CD4-positive, alpha-beta T cell (primary cell): ENCODE results near the gene ADAMTS17. TPM values are rescaled to one million over a fixed set of nuclear protein-coding genes. Genes with fewer than 3 reads are reported as not detected.

ENCODE experiments used
- ATAC-seq: fragments of 200-7000 bp; cut with Tn5 transposase; one replicate; pipeline ENCODE4 v1.10.0; 2022; ENCODE audit warnings: mild to moderate bottlenecking; ENCODE audit not compliant: poor library complexity
- CTCF ChIA-PET: fragments of 350-600 bp; sonication (Branson Sonifier 250); formaldehyde crosslinking; loops from one replicate; lab custom pipeline; 2021; ENCODE audit warnings: antibody characterized with exemption, inconsistent platforms; lab: Charles Lee
- POLR2A ChIA-PET: fragments of 350-600 bp; sonication (Branson Sonifier 250); formaldehyde crosslinking; loops from one replicate; lab custom pipeline; 2021; ENCODE audit warnings: antibody characterized with exemption, inconsistent platforms; lab: Charles Lee
- DNase-seq, 14 experiments: peaks; one replicate each; pipeline ENCODE4 v3.0.0-alpha.2; 2013 to 2020; ENCODE audit warnings: mixed read lengths in 2 of 14
- H3K27ac ChIP-seq, 2 donors: one replicate each; pipeline versions ENCODE4 v1.5.1 to v1.7.0; 2013; ENCODE audit warnings: low read length in 2 of 2, low read depth in 1 of 2, mild to moderate bottlenecking in 1 of 2
- H3K27me3 ChIP-seq, 2 experiments: 1 replicate in 1 of 2; 2 replicates in 1 of 2; pipeline versions ENCODE4 v1.6.1 to v1.7.0; 2013; ENCODE audit warnings: low read length in 2 of 2, control low read depth in 1 of 2, mild to moderate bottlenecking in 1 of 2, moderate library complexity in 1 of 2; ENCODE audit not compliant: insufficient read depth in 2 of 2, control insufficient read depth in 1 of 2
- H3K36me3 ChIP-seq: one replicate; pipeline ENCODE4 v1.6.1; 2013; ENCODE audit warnings: low read length, control low read depth; ENCODE audit not compliant: insufficient read depth
- H3K4me1 ChIP-seq: one replicate; pipeline ENCODE4 v1.6.1; 2013; ENCODE audit warnings: low read length, control low read depth; ENCODE audit not compliant: insufficient read depth
- H3K4me3 ChIP-seq: one replicate; pipeline ENCODE4 v1.5.1; 2013; ENCODE audit warnings: mild to moderate bottlenecking, low read length, moderate library complexity
- H3K9me3 ChIP-seq, 2 experiments: 1 replicate in 1 of 2; 2 replicates in 1 of 2; pipeline versions ENCODE4 v1.6.1 to v1.7.0; 2013; ENCODE audit warnings: low read length in 2 of 2, mild to moderate bottlenecking in 2 of 2, control low read depth in 1 of 2, moderate library complexity in 1 of 2; ENCODE audit not compliant: control insufficient read depth in 1 of 2, insufficient read depth in 1 of 2
- H3K27ac Mint-ChIP-seq: one replicate; pipeline ENCODE4 v1.8.0; 2020; ENCODE audit warnings: mixed read lengths
- H3K27me3 Mint-ChIP-seq: one replicate; pipeline ENCODE4 v1.8.0; 2021; ENCODE audit warnings: mixed read lengths
- H3K36me3 Mint-ChIP-seq: one replicate; pipeline ENCODE4 v1.8.0; 2021; ENCODE audit warnings: low read depth, mixed read lengths
- H3K4me1 Mint-ChIP-seq: one replicate; pipeline ENCODE4 v1.8.0; 2021; ENCODE audit warnings: low read depth, mixed read lengths
- H3K4me3 Mint-ChIP-seq: one replicate; pipeline ENCODE4 v1.8.0; 2020; ENCODE audit warnings: mild to moderate bottlenecking, mixed read lengths
- H3K9me3 Mint-ChIP-seq: one replicate; pipeline ENCODE4 v1.8.0; 2020; ENCODE audit warnings: mixed read lengths
- CTCF ChIP-seq: fragments of 200-600 bp; IDR thresholded peaks from one replicate; pipeline ENCODE4 v1.8.0; 2022; ENCODE audit warnings: antibody characterized with exemption, mild to moderate bottlenecking
- intact Hi-C, 2 experiments: fragments of 100-400 bp; cut with DNase I in 1 of 2; cut with micrococcal nuclease in 1 of 2; formaldehyde crosslinking; loops; one replicate each; pipeline versions ENCODE4 v1.15.1 to v1.9.0; 2023 to 2025; cut with DNase I, micrococcal nuclease
- total RNA-seq, 174 experiments: library from RNA in 2 of 174; stranded (reverse) in 2 of 174; gene quantifications; one replicate each; pipeline ENCODE4 v1.2.3 and lab custom pipeline; 2021 to 2026

Gene ADAMTS17
- total RNA-seq, 2 experiments from 2014 or later: 9.9 to 13.2 TPM

DNA sequence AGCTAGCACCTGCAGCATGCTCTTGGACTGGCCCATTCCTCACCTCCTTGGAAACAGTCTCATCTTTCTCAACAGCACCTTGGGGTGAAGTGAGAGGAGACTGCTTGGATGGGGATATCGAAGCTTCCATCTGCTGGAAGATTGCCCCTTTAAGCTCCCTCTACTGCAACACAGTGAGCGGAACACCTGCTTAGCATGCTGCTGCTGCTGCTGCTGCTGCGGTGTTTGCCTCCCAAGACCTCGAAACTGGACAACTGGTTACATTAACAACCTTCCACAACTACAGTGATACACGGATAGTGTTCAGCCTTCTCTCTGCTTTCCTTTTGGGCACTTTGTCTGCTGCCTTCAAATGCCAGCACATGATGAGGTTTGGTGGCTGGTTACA lies 354.7 kb downstream of the ADAMTS17 start:
- no peak overlapping the region for H3K27ac ChIP-seq
- no peaks in the 10 kb centered on the region for H3K36me3 ChIP-seq
- ChIA-PET POLR2A (no interaction called here), CTCF (no interaction called here)
- Mint-ChIP-seq H3K4me1 (no peaks in the 10 kb centered on the region), H3K27ac (no peak overlapping the region), H3K36me3 (peaks cover 6% of the 10 kb centered on the region), H3K4me3 (no peak overlapping the region), H3K27me3 (no peaks in the 10 kb centered on the region), H3K9me3 (no peaks in the 10 kb centered on the region)
- no peaks in the 10 kb centered on the region for H3K27me3 ChIP-seq
- H3K4me1 ChIP-seq: no peaks in the 10 kb centered on the region
- no peak overlapping the region for H3K4me3 ChIP-seq
- intact Hi-C loops: no loop called here
- H3K9me3 ChIP-seq: peaks cover 0 to 16% of the 10 kb centered on the region in 2 experiments
- ATAC-seq: no peak
- TF ChIP-seq CTCF: no peak
- no peak for DNase-seq

- H3K9me3 Mint-ChIP-seq: no peaks in the 10 kb centered on the region
- no peaks in the 10 kb centered on the region for H3K27me3 Mint-ChIP-seq
- H3K4me3 ChIP-seq: no peak overlapping the region
- no peak for TF ChIP-seq CTCF
- no peaks in the 10 kb centered on the region for H3K4me1 ChIP-seq
- DNase-seq: no peak
- intact Hi-C loops: no loop called here
- H3K36me3 Mint-ChIP-seq: peaks cover under 1% of the 10 kb centered on the region
- H3K36me3 ChIP-seq: no peaks in the 10 kb centered on the region
- H3K9me3 ChIP-seq: peaks cover 0 to 16% of the 10 kb centered on the region in 2 experiments
- no peak overlapping the region for H3K27ac ChIP-seq
- H3K27ac Mint-ChIP-seq: no peak overlapping the region
- H3K4me1 Mint-ChIP-seq: no peaks in the 10 kb centered on the region
- ChIA-PET POLR2A (no interaction called here), CTCF (no interaction called here)
- H3K4me3 Mint-ChIP-seq: no peak overlapping the region
- no peaks in the 10 kb centered on the region for H3K27me3 ChIP-seq
- ATAC-seq: no peak
Observed at GRCh38 chr15:99986297-99987118, 355.3 kb downstream of the ADAMTS17 start.

DNA sequence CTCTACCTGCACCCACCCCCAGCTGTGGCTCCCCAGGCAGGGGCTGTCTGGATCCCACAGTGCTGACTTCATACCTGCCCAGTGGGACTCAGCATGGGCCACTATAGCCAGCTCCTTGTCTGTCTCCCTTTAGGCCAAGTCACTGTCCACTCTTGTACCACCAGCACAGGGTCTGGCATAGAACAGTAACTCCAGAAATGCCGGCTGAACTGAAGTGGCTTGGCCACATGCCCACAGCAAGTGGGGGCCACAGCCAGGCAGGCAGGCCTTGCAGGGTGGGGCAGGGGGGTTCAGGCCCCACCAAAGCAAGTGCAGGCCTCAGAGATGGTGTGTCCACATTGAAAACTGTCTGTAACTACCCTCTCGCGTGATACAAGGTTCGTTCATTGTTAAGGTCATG lies 355.9 kb downstream of the ADAMTS17 start:
- Mint-ChIP-seq H3K4me3 (no peak overlapping the region), H3K27me3 (no peaks in the 10 kb centered on the region), H3K4me1 (no peaks in the 10 kb centered on the region), H3K27ac (no peak overlapping the region), H3K9me3 (no peaks in the 10 kb centered on the region), H3K36me3 (no peaks in the 10 kb centered on the region)
- H3K36me3 ChIP-seq: no peaks in the 10 kb centered on the region
- no peaks in the 10 kb centered on the region for H3K4me1 ChIP-seq
- ChIA-PET CTCF (no interaction called here), POLR2A (no interaction called here)
- no peak overlapping the region for H3K27ac ChIP-seq
- no peak for DNase-seq
- ATAC-seq: no peak
- peaks cover 0 to 16% of the 10 kb centered on the region in 2 experiments for H3K9me3 ChIP-seq
- no peaks in the 10 kb centered on the region for H3K27me3 ChIP-seq
- intact Hi-C loops: no loop called here
- no peak for TF ChIP-seq CTCF
- H3K4me3 ChIP-seq: no peak overlapping the region
